HL-60/S4 treated with phorbol 12-myristate 13-acetate at 8.2 ng/mL for 4 days and 3 days (cell line): ENCODE results near the gene SLAMF9.

Experiments used
- in situ Hi-C: fragments of 300-500 bp; cut with MboI; formaldehyde crosslinking; loops from 2 replicates; pipeline ENCODE4 v1.15.0; 2022; ENCODE audit warnings: low sequenced_read_pairs

Gene SLAMF9

GRCh38 chr1:159953536-159954515 is at the start of gene SLAMF9:
Gene SLAMF9 (minus strand): TSS chr1:159954237. CDS start chr1:159954137, 100 bp downstream.
- in situ Hi-C loops, result no loop called here

GRCh38 chr1:160001440-160001839 is 47.4 kb upstream of the SLAMF9 start:
- in situ Hi-C loops, result loop anchor here (10.0 to 25.0 kb wide), 2 partner anchors 67 to 214 kb away; partner anchors contain the start of gene DUSP23

DNA sequence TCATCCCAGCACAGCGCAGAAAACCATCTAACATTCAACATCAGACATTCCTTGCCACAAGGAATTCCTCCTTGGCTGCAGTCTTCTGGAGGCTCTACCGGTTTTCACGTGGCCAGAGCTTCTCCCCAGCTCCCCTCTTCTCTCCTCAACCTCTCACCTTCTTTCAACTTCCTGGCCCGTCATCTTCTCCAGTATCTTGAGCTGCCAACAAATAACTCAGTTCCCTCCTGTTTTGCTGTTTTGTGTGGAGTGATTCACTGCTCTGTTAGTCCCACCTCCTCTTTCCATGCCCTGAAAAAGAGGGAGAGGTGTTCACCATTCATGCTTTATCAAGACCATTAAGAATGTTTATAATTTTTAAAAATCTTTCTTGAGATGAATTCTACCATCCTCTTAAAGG is 45.2 kb upstream of the SLAMF9 start:
- in situ Hi-C loops, result no loop called here

- in situ Hi-C loops, result no loop called here
These were observed 42.6 kb upstream of the SLAMF9 start for GRCh38 chr1:159996653-159997052.

- in situ Hi-C loops, result no loop called here
These were observed 40.9 kb upstream of the SLAMF9 start for GRCh38 chr1:159994896-159995295.

DNA sequence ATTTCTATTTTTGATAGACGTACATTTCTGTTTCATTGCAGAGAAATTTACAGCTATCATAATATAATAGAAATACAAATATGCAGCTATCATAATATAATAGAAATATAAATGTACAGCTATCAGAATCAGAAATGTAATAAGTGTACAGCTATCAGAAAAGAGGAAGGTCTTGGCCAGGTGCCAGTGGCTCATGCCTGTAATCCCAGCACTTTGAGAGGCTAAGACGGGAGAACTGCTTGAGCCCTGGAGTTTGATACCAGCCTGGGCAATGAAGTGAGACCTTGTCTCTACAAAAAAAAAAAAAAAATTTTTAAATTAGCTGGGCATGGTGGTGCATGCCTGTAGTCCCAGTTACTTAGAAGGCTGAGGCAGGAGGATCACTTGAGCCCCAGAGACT is 39.9 kb upstream of the SLAMF9 start:
- in situ Hi-C loops, result no loop called here

GRCh38 chr1:159992161-159992560 is 38.1 kb upstream of the SLAMF9 start:
- in situ Hi-C loops, result no loop called here

- in situ Hi-C loops, result no loop called here
These were observed 37.5 kb upstream of the SLAMF9 start for GRCh38 chr1:159991513-159991912.

GRCh38 chr1:159990005-159990404 is 36.0 kb upstream of the SLAMF9 start:
- in situ Hi-C loops, result no loop called here

DNA sequence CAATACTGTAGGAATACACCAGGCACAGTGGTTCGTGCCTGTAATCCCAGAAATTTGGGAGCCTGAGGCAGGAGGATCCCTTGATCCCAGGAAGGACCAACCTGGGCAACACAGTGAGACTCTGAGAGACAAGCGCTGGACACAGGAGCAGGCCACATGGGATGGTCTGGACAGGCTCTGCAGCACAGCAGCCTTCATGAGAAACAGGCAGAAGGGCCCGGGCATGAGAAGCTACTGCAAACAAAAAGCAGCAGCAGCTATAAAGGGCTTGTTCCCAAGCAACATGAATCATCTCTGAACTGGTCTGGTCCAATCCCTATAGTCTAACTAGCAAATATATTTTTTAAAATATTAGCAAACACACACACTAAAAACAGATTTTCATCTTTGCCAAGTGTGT is 35.5 kb upstream of the SLAMF9 start:
- in situ Hi-C loops, result no loop called here

DNA sequence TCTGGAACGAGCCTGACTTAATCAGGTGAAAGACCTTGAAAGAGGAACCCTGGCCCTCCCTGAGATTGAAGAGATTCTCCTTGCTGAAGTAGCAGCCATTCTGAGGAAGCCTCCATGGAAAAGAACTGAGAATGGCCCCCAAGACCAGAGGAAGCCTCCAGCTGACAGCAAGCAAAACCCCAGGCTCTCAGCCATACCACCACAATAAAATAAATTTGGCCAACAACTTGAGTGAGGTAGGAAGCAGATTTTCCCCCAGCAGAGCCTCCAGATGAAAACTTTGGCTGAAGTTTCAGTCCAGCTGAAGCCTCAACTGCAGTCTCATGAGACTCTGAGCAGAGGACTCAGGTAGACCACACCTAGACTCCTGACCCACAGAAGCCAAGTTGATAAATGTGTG is 34.0 kb upstream of the SLAMF9 start:
- in situ Hi-C loops, result no loop called here

GRCh38 chr1:159987186-159987585 is 33.1 kb upstream of the SLAMF9 start:
- in situ Hi-C loops, result no loop called here

DNA sequence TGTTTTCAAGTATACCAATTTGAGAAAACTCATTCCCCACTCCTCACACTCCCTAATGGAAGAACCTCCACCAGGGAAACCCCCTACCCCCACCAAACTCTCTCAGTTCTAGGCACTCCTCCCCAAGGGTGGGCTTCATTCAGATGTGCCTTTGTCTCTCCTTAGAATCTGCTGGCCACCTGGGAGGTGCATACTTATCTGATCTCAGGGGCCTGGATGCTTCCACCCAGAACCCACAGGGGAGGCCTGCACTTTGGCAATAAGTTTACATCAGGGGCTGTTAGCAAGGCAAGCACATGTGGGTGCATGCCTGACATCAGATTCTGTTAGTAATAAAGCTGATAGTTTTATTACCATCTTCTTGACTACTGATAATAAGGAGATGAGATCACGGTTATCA is 32.5 kb upstream of the SLAMF9 start:
- in situ Hi-C loops, result no loop called here

- in situ Hi-C loops, result no loop called here
These were observed 32.1 kb upstream of the SLAMF9 start for GRCh38 chr1:159986093-159986492.

DNA sequence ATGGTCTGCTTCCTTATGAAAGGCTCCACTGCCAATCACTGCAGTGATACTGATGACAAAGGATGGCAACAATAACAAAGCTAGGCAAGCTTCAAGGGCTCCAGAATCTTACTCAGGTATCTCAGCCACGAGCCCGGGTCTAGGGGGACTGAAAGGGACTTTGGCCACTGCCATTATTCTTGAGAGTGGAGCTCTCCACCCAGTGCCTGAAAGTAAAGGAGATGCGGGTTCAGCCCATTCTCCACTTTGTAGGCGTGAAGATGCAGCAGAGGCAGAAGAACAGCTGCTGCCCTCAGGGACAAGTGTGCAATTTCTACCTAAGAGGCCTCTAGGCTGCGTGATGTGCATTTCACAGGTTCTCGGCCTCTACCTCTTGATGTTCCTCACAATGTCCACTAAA is 31.4 kb upstream of the SLAMF9 start:
- in situ Hi-C loops, result no loop called here

DNA sequence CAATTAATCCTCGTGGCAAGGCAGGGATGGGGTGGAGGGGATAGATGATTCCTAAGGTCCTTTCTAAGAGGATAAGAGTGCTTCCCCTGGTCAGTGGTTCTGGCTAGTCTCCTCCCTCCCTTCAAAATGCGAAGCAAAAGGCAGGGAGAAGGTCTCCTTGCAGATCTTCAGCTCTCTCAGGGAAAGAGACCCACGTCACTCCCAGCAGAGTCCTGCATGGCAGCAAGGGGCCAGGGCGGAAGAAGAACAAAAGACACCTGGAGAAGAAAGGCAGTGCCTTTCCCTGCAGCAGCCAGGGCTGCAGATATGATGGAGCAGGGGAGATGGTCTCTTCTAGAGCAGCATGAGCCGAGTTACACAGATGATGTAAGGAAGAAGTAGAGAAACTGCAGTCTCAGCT is 29.6 kb upstream of the SLAMF9 start:
- in situ Hi-C loops, result no loop called here

- in situ Hi-C loops, result no loop called here
These were observed 28.2 kb upstream of the SLAMF9 start for GRCh38 chr1:159982280-159982679.

- in situ Hi-C loops, result no loop called here
These were observed 27.5 kb upstream of the SLAMF9 start for GRCh38 chr1:159981351-159982055.

DNA sequence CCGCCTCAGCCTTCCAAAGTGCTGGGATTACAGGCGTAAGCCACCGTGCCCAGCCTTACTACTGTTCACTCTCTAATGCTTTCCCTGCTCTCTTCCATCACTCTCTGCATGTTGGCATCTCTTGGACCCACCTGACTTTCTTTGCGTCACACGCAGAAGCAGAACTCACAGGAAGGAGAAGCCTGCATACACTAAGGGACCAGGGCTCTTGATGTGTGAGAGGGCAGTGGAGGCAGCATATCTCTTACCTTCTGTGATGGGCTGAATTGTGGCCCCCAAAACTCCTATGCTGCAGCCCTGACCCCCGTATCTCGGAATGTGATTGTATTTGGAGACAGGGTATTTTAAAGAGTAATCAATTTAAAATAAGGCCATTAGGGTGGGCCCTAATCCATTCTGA is 26.7 kb upstream of the SLAMF9 start:
- in situ Hi-C loops, result no loop called here

- in situ Hi-C loops, result no loop called here
These were observed 26.0 kb upstream of the SLAMF9 start for GRCh38 chr1:159980076-159980475.

DNA sequence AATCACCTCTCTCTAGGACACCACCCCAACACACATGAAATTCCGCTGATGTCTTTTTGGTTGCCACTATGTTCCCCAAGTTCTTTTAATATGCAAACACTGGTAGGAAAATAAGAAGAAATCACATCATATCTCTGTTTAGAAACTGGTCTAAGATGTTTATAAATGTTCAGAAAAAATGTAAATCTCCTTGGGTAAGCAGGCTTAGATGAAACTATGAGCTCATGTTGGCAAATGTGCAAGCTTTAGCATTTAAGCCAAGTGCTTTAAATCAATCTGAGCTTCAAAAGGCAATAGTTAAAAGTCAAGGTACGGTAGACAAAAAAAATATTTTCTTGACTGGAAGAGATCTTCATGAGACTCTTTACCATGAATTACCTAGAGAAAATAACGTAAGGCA is 25.2 kb upstream of the SLAMF9 start:
- in situ Hi-C loops, result no loop called here

GRCh38 chr1:159978107-159978398 is 24.0 kb upstream of the SLAMF9 start:
- in situ Hi-C loops, result no loop called here
